Loucy (cell line): ENCODE measurements around the gene KCNH2.

Experiments
- EZH2phosphoT487 ChIP-seq: fragments of 200-600 bp; IDR thresholded peaks from 2 replicates; pipeline ENCODE4 v1.6.1; 2018; ENCODE audit warnings: antibody characterized with exemption, mild to moderate bottlenecking, moderate library complexity, borderline replicate concordance
- TF ChIP-seq, protein P1 (sequence below): fragments of 200-600 bp; sonication (generic); conservative IDR thresholded peaks from 2 replicates; pipeline ENCODE4 v1.5.1; 2014; ENCODE audit warnings: mild to moderate bottlenecking, antibody characterized with exemption, low read length

GRCh38 chr7:150994838-150995510, 16.9 kb upstream of the KCNH2 start:
- TF ChIP-seq, protein P1, sequence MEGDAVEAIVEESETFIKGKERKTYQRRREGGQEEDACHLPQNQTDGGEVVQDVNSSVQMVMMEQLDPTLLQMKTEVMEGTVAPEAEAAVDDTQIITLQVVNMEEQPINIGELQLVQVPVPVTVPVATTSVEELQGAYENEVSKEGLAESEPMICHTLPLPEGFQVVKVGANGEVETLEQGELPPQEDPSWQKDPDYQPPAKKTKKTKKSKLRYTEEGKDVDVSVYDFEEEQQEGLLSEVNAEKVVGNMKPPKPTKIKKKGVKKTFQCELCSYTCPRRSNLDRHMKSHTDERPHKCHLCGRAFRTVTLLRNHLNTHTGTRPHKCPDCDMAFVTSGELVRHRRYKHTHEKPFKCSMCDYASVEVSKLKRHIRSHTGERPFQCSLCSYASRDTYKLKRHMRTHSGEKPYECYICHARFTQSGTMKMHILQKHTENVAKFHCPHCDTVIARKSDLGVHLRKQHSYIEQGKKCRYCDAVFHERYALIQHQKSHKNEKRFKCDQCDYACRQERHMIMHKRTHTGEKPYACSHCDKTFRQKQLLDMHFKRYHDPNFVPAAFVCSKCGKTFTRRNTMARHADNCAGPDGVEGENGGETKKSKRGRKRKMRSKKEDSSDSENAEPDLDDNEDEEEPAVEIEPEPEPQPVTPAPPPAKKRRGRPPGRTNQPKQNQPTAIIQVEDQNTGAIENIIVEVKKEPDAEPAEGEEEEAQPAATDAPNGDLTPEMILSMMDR = no peak
- no peak for TF ChIP-seq EZH2phosphoT487
